PC-3 (cell line): ENCODE measurements around the gene C1QL1.

ENCODE experiments used
- EZH2 ChIP-seq: fragments of 300-600 bp; sonication (generic); IDR thresholded peaks from one replicate; pipeline ENCODE4 v1.6.1; 2017; ENCODE audit warnings: antibody characterized with exemption, mild to moderate bottlenecking, low read length; ENCODE audit not compliant: unreplicated experiment
- EZH2phosphoT487 ChIP-seq: fragments of 300-600 bp; sonication (generic); IDR thresholded peaks from 2 replicates; pipeline ENCODE4 v1.6.1; 2018; ENCODE audit warnings: mild to moderate bottlenecking, antibody characterized with exemption, low read length, borderline replicate concordance
- TF ChIP-seq, protein P1 (sequence below): fragments of 300-600 bp; sonication (generic); conservative IDR thresholded peaks from 2 replicates; pipeline ENCODE4 v1.5.1; 2017; ENCODE audit warnings: antibody characterized with exemption, low read depth, mild to moderate bottlenecking, low read length

GRCh38 chr17:44967026-44967906 lies 837 bp downstream of the C1QL1 start:
- TF ChIP-seq, protein P1, sequence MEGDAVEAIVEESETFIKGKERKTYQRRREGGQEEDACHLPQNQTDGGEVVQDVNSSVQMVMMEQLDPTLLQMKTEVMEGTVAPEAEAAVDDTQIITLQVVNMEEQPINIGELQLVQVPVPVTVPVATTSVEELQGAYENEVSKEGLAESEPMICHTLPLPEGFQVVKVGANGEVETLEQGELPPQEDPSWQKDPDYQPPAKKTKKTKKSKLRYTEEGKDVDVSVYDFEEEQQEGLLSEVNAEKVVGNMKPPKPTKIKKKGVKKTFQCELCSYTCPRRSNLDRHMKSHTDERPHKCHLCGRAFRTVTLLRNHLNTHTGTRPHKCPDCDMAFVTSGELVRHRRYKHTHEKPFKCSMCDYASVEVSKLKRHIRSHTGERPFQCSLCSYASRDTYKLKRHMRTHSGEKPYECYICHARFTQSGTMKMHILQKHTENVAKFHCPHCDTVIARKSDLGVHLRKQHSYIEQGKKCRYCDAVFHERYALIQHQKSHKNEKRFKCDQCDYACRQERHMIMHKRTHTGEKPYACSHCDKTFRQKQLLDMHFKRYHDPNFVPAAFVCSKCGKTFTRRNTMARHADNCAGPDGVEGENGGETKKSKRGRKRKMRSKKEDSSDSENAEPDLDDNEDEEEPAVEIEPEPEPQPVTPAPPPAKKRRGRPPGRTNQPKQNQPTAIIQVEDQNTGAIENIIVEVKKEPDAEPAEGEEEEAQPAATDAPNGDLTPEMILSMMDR, result no peak
- TF ChIP-seq EZH2phosphoT487 (no peak), EZH2 (no peak)
